ENCODE data around the gene GNL3. TPM values are rescaled to one million over a fixed set of nuclear protein-coding genes. Genes with fewer than 3 reads are reported as not detected.
"Not testable (repeated sequence)": the region's sequence is repeated elsewhere in the genome, so short reads cannot be mapped to it uniquely, and the experiment has no call there.

GNL3 gene
- total and polyA plus RNA-seq, 5 donors from 2014 or later = 42.4 to 75.7 (median 60.2) TPM

DNA sequence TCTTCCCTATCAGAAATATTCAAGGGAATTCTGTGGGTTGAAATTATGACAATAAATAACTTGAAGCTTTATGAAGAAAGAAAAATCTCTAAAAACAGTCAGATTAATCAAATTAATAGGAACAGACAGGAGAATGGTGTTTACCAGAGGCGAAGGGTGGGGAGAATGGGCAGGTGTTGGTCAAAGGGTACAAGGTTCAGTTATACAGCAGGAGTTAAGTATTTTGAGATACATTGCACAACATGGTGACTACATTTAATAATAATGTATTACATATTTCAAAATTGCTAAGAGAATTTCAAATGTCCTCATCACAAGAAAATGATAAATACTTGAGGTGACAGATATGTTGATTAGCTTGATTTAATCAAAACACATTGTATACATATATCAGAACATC lies 38.7 kb downstream of the GNL3 start:
- Mint-ChIP-seq H3K36me3 (peaks cover 18% of the 10 kb centered on the region), H3K9me3 (peaks cover 0 to 6% (median 3%) of the 10 kb centered on the region in 7 donors), H3K4me1 (peaks cover 10 to 22% (median 12%) of the 10 kb centered on the region in 4 donors), H3K4me3 (no peak overlapping the region), H3K27ac (no peak overlapping the region), H3K27me3 (no peaks in the 10 kb centered on the region)
- Histone ChIP-seq H3K9me3 (ENCODE audit: control insufficient read depth in 2 of 2, low read length in 2 of 2) (peaks cover 0 to 6% of the 10 kb centered on the region in 2 experiments), H3K27me3 (ENCODE audit: control insufficient read depth, insufficient read depth, low read length) (no peaks in the 10 kb centered on the region), H3K27ac (ENCODE audit: insufficient read depth, low read length, poor library complexity, severe bottlenecking) (no peak overlapping the region), H3K36me3 (ENCODE audit: control insufficient read depth, insufficient read depth, low read length) (no peaks in the 10 kb centered on the region), H3K4me3 (ENCODE audit: low read depth, low read length) (no peak overlapping the region), H3K4me1 (ENCODE audit: control insufficient read depth, insufficient read depth, low read length, poor library complexity, severe bottlenecking) (peaks cover 15% of the 10 kb centered on the region)
- ATAC-seq (ENCODE audit: low read depth in 2 of 2) (no peak), DNase-seq (no peak)

DNA sequence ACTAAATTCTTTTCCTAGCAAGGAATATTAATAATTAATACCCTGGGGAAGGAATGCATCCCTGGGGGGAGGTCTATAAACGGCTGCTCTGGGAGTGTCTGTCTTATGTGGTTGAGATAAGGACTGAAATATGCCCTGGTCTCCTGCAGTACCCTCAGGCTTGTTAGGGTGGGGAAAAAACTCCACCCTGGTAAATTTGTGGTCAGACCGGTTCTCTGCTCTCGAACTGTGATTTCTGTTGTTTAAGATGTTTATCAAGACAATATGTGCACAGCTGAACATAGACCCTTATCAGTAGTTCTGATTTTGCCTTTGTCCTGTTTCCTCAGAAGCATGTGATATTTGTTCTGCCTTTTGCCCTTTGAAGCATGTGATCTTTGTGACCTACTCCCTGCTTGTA lies 42.9 kb downstream of the GNL3 start:
- not testable (repeated sequence) for H3K4me1 Mint-ChIP-seq; H3K27me3 Mint-ChIP-seq; H3K4me1 ChIP-seq (ENCODE audit: control insufficient read depth, insufficient read depth, low read length, poor library complexity, severe bottlenecking); H3K27ac ChIP-seq (ENCODE audit: insufficient read depth, low read length, poor library complexity, severe bottlenecking); DNase-seq; H3K4me3 ChIP-seq (ENCODE audit: low read depth, low read length); H3K27ac Mint-ChIP-seq; H3K4me3 Mint-ChIP-seq; ATAC-seq (ENCODE audit: low read depth in 2 of 2); H3K27me3 ChIP-seq (ENCODE audit: control insufficient read depth, insufficient read depth, low read length)
- Mint-ChIP-seq H3K36me3 (peaks cover 43% of the 10 kb centered on the region), H3K9me3 (peaks cover 0 to 26% (median 9%) of the 10 kb centered on the region in 7 donors)
- Histone ChIP-seq H3K36me3 (ENCODE audit: control insufficient read depth, insufficient read depth, low read length) (peaks cover 24% of the 10 kb centered on the region), H3K9me3 (ENCODE audit: control insufficient read depth in 2 of 2, low read length in 2 of 2) (peaks cover 0 to 12% of the 10 kb centered on the region in 2 experiments)

DNA sequence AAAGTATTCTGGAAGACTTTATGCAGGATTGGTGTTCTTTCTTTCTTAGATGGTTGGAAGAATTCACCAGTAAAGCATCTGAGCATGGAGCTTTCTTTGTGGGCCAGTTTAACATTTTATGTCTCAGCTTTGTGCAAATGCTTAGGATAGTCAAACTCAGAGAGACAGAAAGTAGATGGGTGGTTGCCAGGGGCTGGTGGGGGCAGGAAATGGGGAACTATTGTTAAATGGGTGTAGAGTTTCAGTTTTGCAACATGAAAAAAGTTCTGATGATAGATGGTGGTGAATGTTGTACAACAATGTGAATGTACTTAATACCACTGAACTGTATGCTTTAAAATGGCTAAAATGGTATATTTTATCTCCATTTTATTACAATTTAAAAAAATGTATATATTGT lies 44.8 kb downstream of the GNL3 start:
- Histone ChIP-seq H3K27ac (ENCODE audit: insufficient read depth, low read length, poor library complexity, severe bottlenecking) (no peak overlapping the region), H3K9me3 (ENCODE audit: control insufficient read depth in 2 of 2, low read length in 2 of 2) (peaks cover 0 to 12% of the 10 kb centered on the region in 2 experiments), H3K4me3 (ENCODE audit: low read depth, low read length) (no peak overlapping the region), H3K36me3 (ENCODE audit: control insufficient read depth, insufficient read depth, low read length) (peaks cover 26% of the 10 kb centered on the region), H3K27me3 (ENCODE audit: control insufficient read depth, insufficient read depth, low read length) (no peaks in the 10 kb centered on the region), H3K4me1 (ENCODE audit: control insufficient read depth, insufficient read depth, low read length, poor library complexity, severe bottlenecking) (no peaks in the 10 kb centered on the region)
- Mint-ChIP-seq H3K27ac (no peak overlapping the region), H3K4me3 (no peak overlapping the region), H3K36me3 (peaks cover 52% of the 10 kb centered on the region), H3K27me3 (no peaks in the 10 kb centered on the region), H3K9me3 (peaks cover 0 to 26% (median 9%) of the 10 kb centered on the region in 7 donors), H3K4me1 (peaks cover 0 to 7% (median 0%) of the 10 kb centered on the region in 4 donors)
- DNase-seq (peak in 1 of 3 donors; percentile 38), ATAC-seq (ENCODE audit: low read depth in 2 of 2) (no peak)

DNA sequence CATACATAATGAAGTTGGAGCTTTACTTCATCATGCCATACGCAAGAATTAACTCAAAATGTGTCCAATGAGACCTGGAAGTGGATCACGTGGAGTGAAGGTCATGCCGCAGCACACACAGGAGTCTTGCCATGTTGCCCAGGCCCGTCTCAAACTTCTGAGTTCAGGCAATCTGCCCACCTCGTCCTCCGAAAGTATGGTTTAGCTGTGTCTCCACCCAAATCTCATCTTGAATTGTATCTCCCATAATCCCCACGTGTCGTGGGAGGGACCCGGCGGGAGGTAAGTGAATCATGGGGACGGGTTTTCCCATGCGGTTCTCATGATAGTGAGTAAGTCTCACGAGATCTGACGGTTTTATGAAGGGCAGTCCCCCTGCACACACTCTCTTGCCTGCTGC lies 45.8 kb downstream of the GNL3 start:
- no peak overlapping the region for H3K4me3 ChIP-seq (ENCODE audit: low read depth, low read length)
- H3K27me3 ChIP-seq (ENCODE audit: control insufficient read depth, insufficient read depth, low read length) = no peaks in the 10 kb centered on the region
- H3K27ac ChIP-seq (ENCODE audit: insufficient read depth, low read length, poor library complexity, severe bottlenecking) = no peak overlapping the region
- no peak overlapping the region for H3K4me3 Mint-ChIP-seq
- no peak overlapping the region for H3K27ac Mint-ChIP-seq
- peaks cover 0 to 7% (median 0%) of the 10 kb centered on the region in 4 donors for H3K4me1 Mint-ChIP-seq
- no peaks in the 10 kb centered on the region for H3K27me3 Mint-ChIP-seq
- H3K4me1 ChIP-seq (ENCODE audit: control insufficient read depth, insufficient read depth, low read length, poor library complexity, severe bottlenecking) = no peaks in the 10 kb centered on the region
- H3K9me3 ChIP-seq (ENCODE audit: control insufficient read depth in 2 of 2, low read length in 2 of 2) = peaks cover 0 to 12% of the 10 kb centered on the region in 2 experiments
- peaks cover 0 to 26% (median 7%) of the 10 kb centered on the region in 7 donors for H3K9me3 Mint-ChIP-seq
- ATAC-seq (ENCODE audit: low read depth in 2 of 2) = no peak
- DNase-seq = no peak
- H3K36me3 ChIP-seq (ENCODE audit: control insufficient read depth, insufficient read depth, low read length) = peaks cover 29% of the 10 kb centered on the region
- peaks cover 57% of the 10 kb centered on the region for H3K36me3 Mint-ChIP-seq

DNA sequence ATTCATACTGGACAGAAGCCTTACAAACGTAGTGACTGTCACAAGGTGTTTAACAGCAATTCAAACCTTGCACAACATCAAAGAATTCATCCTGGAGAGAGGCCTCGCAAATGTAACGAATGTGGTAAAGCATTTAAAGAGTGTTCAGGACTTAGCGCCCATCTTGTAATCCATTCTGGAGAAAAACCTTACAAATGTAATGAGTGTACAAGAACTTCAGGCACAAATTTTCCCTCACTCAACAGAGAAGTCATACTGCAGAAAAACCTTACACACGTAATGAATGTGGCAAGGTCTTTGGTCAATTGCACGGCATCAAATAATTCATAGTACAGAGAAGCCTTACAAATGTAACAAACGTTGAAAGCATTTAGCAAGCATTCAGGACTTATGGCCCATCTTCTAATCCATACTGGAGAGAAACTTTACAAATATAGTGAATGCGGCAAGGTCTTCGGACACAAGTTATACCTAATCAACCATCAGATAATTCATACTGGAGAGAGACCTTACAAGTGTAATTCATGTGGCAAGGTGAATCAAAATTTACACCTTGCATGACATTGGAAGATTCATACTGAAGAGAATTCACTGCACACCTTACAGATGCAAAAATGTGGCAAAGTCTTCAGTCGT lies 47.5 kb downstream of the GNL3 start:
- Histone ChIP-seq H3K36me3 (ENCODE audit: control insufficient read depth, insufficient read depth, low read length) (peaks cover 33% of the 10 kb centered on the region), H3K27ac (ENCODE audit: insufficient read depth, low read length, poor library complexity, severe bottlenecking) (no peak overlapping the region), H3K4me3 (ENCODE audit: low read depth, low read length) (no peak overlapping the region), H3K27me3 (ENCODE audit: control insufficient read depth, insufficient read depth, low read length) (no peaks in the 10 kb centered on the region), H3K4me1 (ENCODE audit: control insufficient read depth, insufficient read depth, low read length, poor library complexity, severe bottlenecking) (no peaks in the 10 kb centered on the region), H3K9me3 (ENCODE audit: control insufficient read depth in 2 of 2, low read length in 2 of 2) (peaks cover 0 to 12% of the 10 kb centered on the region in 2 experiments)
- peaks cover 0 to 25% (median 7%) of the 10 kb centered on the region in 7 donors for H3K9me3 Mint-ChIP-seq
- peaks cover 0 to 7% (median 2%) of the 10 kb centered on the region in 4 donors for H3K4me1 Mint-ChIP-seq
- no peak overlapping the region for H3K27ac Mint-ChIP-seq
- peaks cover 57% of the 10 kb centered on the region for H3K36me3 Mint-ChIP-seq
- H3K4me3 Mint-ChIP-seq = no peak overlapping the region
- DNase-seq = no peak
- no peak for ATAC-seq (ENCODE audit: low read depth in 2 of 2)
- no peaks in the 10 kb centered on the region for H3K27me3 Mint-ChIP-seq

DNA sequence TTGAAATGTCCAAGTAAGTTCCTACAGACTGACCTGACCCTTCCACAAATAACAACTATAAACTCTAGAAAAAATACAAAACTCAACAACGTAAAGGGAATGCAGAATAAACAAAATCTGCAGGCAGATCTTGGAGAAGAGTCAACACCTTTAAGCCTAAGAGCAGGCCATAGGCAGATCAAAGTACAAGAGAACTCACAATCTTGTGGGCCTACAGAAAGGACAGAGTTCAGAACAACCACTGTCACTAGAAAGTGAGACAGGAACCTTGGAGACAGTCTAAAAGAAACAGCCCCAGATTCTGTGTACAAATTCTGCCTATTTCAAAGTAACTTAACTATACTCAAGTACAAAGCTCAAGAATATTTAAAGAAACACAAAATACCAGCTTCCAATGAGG lies 53.9 kb downstream of the GNL3 start:
- H3K4me1 ChIP-seq (ENCODE audit: control insufficient read depth, insufficient read depth, low read length, poor library complexity, severe bottlenecking) = no peaks in the 10 kb centered on the region
- H3K9me3 ChIP-seq (ENCODE audit: control insufficient read depth in 2 of 2, low read length in 2 of 2) = no peaks in the 10 kb centered on the region
- H3K27ac ChIP-seq (ENCODE audit: insufficient read depth, low read length, poor library complexity, severe bottlenecking) = no peak overlapping the region
- Mint-ChIP-seq H3K36me3 (peaks cover 30% of the 10 kb centered on the region), H3K27me3 (no peaks in the 10 kb centered on the region), H3K4me3 (no peak overlapping the region), H3K4me1 (peaks cover 0 to 9% (median 0%) of the 10 kb centered on the region in 4 donors), H3K9me3 (no peaks in the 10 kb centered on the region), H3K27ac (peak overlapping the region in 1 of 3 donors; percentile 62)
- no peaks in the 10 kb centered on the region for H3K27me3 ChIP-seq (ENCODE audit: control insufficient read depth, insufficient read depth, low read length)
- ATAC-seq (ENCODE audit: low read depth in 2 of 2) = no peak
- no peak for DNase-seq
- H3K36me3 ChIP-seq (ENCODE audit: control insufficient read depth, insufficient read depth, low read length) = peaks cover 45% of the 10 kb centered on the region
- H3K4me3 ChIP-seq (ENCODE audit: low read depth, low read length) = no peak overlapping the region

DNA sequence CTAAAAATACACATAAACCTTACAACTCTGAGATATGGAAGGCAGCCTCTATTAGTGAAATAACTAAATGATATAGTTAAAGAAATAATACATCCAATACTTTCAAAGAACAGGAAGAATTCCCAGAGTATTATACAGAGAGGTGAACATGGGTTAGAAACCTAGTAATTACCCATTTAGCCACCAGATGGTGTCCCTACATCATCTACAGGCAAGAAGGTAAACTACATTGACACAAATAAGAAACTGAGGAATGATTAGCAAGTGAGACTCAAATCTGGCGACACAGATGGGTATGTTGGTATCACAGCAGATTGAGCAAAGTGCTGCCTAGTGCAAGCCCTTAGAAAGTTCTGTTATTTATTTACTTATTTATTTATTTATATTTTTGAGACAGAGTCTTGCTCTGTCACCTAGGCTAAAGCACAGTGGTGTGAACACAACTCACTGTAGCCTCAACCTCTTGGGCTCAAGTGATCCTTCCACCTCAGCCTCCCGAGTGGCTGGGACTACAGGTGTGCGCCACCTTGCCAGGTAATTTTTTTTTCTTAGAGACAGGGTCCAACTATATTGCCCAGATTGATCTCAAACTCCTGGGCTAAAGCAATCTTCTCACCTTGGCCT lies 56.7 kb downstream of the GNL3 start:
- no peaks in the 10 kb centered on the region for H3K4me1 ChIP-seq (ENCODE audit: control insufficient read depth, insufficient read depth, low read length, poor library complexity, severe bottlenecking)
- no peak overlapping the region for H3K4me3 Mint-ChIP-seq
- no peak overlapping the region for H3K4me3 ChIP-seq (ENCODE audit: low read depth, low read length)
- H3K36me3 ChIP-seq (ENCODE audit: control insufficient read depth, insufficient read depth, low read length) = peaks cover 53% of the 10 kb centered on the region
- DNase-seq = peak in 2 of 3 donors; percentile 29 to 56
- H3K27me3 ChIP-seq (ENCODE audit: control insufficient read depth, insufficient read depth, low read length) = no peaks in the 10 kb centered on the region
- peaks cover 0 to 5% (median 0%) of the 10 kb centered on the region in 4 donors for H3K4me1 Mint-ChIP-seq
- no peaks in the 10 kb centered on the region for H3K9me3 Mint-ChIP-seq
- no peak for ATAC-seq (ENCODE audit: low read depth in 2 of 2)
- peaks cover 29% of the 10 kb centered on the region for H3K36me3 Mint-ChIP-seq
- no peaks in the 10 kb centered on the region for H3K9me3 ChIP-seq (ENCODE audit: control insufficient read depth in 2 of 2, low read length in 2 of 2)
- no peak overlapping the region for H3K27ac ChIP-seq (ENCODE audit: insufficient read depth, low read length, poor library complexity, severe bottlenecking)
- no peak overlapping the region for H3K27ac Mint-ChIP-seq
- no peaks in the 10 kb centered on the region for H3K27me3 Mint-ChIP-seq

Data from CD4-positive, CD25-positive, alpha-beta regulatory T cell (primary cell).